H1 (cell line): Measurements from ENCODE around the gene MED17. TPM values are rescaled to one million over a fixed set of nuclear protein-coding genes. Genes with fewer than 3 reads are reported as not detected.

Experiments used
- CTCF ChIA-PET: fragments of 300-600 bp; sonication (Branson Sonifier 250); formaldehyde crosslinking; loops from one replicate; lab custom pipeline; 2021; ENCODE audit not compliant: partially characterized antibody; lab: Charles Lee
- POLR2A ChIA-PET: fragments of 300-600 bp; sonication (Branson Sonifier 250); formaldehyde crosslinking; loops from one replicate; lab custom pipeline; 2021; ENCODE audit warnings: inconsistent platforms; ENCODE audit not compliant: partially characterized antibody; lab: Charles Lee
- DNase-seq, 2 experiments: peaks; one replicate each; pipeline versions ENCODE4 v3.0.0 to v3.0.0-alpha.2; 2010 to 2022; ENCODE audit warnings: low spot score in 2 of 2, low read depth in 1 of 2, mixed read lengths in 1 of 2
- FAIRE-seq: peaks from 2 replicates; lab custom pipeline; 2011; peaks lifted over from hg19 to GRCh38; lab: Jason Lieb, UNC
- H2AFZ ChIP-seq: 2 replicates; pipeline ENCODE4 v1.8.1; 2012; ENCODE audit warnings: low read length, inconsistent platforms
- H2AK5ac ChIP-seq: 2 replicates; pipeline ENCODE4 v1.6.1; 2013; ENCODE audit warnings: low read depth, low read length
- H2BK120ac ChIP-seq: replicated peaks from 2 replicates; pipeline ENCODE3; 2013; ENCODE audit warnings: low read depth, low read length, inconsistent platforms
- H2BK12ac ChIP-seq: 2 replicates; pipeline ENCODE4 v1.6.1; 2013; ENCODE audit warnings: low read depth, low read length
- H2BK15ac ChIP-seq: 2 replicates; pipeline ENCODE4 v1.6.1; 2013; ENCODE audit warnings: low read length
- H2BK20ac ChIP-seq: 2 replicates; pipeline ENCODE4 v1.6.1; 2013; ENCODE audit warnings: low read length
- H2BK5ac ChIP-seq: 2 replicates; pipeline ENCODE4 v1.6.1; 2013; ENCODE audit warnings: low read depth, low read length
- H3K14ac ChIP-seq: 2 replicates; pipeline ENCODE4 v1.6.1; 2013; ENCODE audit warnings: inconsistent platforms; ENCODE audit not compliant: insufficient read length
- H3K18ac ChIP-seq: 2 replicates; pipeline ENCODE4 v1.6.1; 2013; ENCODE audit warnings: low read length; ENCODE audit errors: extremely low read depth
- H3K23ac ChIP-seq: 2 replicates; pipeline ENCODE4 v1.6.1; 2013; ENCODE audit warnings: inconsistent platforms; ENCODE audit not compliant: insufficient read length
- H3K23me2 ChIP-seq: 2 replicates; pipeline ENCODE4 v1.6.1; 2013; ENCODE audit warnings: low read depth, low read length
- H3K27ac ChIP-seq: 2 replicates; pipeline ENCODE4 v1.6.1; 2011; ENCODE audit warnings: low read depth, low read length, inconsistent platforms
- H3K27me3 ChIP-seq, 4 experiments: replicated peaks in 1 of 4; 1 replicate in 1 of 4; 2 replicates in 3 of 4; pipeline versions ENCODE4 v1.6.1 to v1.8.1; 2011 to 2013; ENCODE audit warnings: low read length in 3 of 4, mild to moderate bottlenecking in 3 of 4, inconsistent platforms in 2 of 4, mixed read lengths in 2 of 4, moderate library complexity in 1 of 4; ENCODE audit not compliant: control insufficient read depth in 3 of 4, insufficient read depth in 3 of 4; ENCODE audit errors: extremely low read depth in 1 of 4
- H3K36me3 ChIP-seq, 4 experiments: 2 replicates each; pipeline versions ENCODE4 v1.6.1 to v1.8.1; 2011 to 2013; ENCODE audit warnings: mild to moderate bottlenecking in 4 of 4, low read length in 3 of 4, moderate library complexity in 2 of 4, control low read depth in 1 of 4, inconsistent platforms in 1 of 4; ENCODE audit not compliant: insufficient read depth in 4 of 4, control insufficient read depth in 2 of 4
- H3K4ac ChIP-seq: replicated peaks from 2 replicates; pipeline ENCODE3; 2013; ENCODE audit warnings: low read length, low read depth, mixed read lengths, inconsistent platforms; ENCODE audit not compliant: insufficient read length
- H3K4me1 ChIP-seq, 4 experiments: replicated peaks in 1 of 4; 1 replicate in 1 of 4; 2 replicates in 3 of 4; pipeline versions ENCODE4 v1.6.1 to v1.8.1; 2011 to 2013; ENCODE audit warnings: low read length in 3 of 4, inconsistent platforms in 2 of 4, mixed read lengths in 1 of 4; ENCODE audit not compliant: insufficient read depth in 4 of 4, control insufficient read depth in 3 of 4
- H3K4me2 ChIP-seq, 2 experiments: 2 replicates each; pipeline versions ENCODE4 v1.6.1 to v1.8.1; 2011 to 2013; ENCODE audit warnings: low read depth in 2 of 2, low read length in 2 of 2, control low read depth in 1 of 2, inconsistent platforms in 1 of 2, mild to moderate bottlenecking in 1 of 2; ENCODE audit not compliant: insufficient read depth in 1 of 2
- H3K4me3 ChIP-seq, 4 experiments: fragments of 200-600, 300-600 bp in 1 of 4; sonication (generic), shearing (Covaris generic), sonication (Bioruptor Twin) in 1 of 4; 2 replicates each; pipeline versions ENCODE4 v1.5.1 to v1.8.1; 2011 to 2016; ENCODE audit warnings: low read length in 4 of 4, low read depth in 3 of 4, control low read depth in 2 of 4, inconsistent platforms in 2 of 4, mild to moderate bottlenecking in 2 of 4, mixed read lengths in 1 of 4, moderate library complexity in 1 of 4; ENCODE audit not compliant: insufficient read depth in 2 of 4; ENCODE audit errors: extremely low read depth in 1 of 4
- H3K56ac ChIP-seq: replicated peaks from 2 replicates; pipeline ENCODE3; 2013; ENCODE audit warnings: low read depth, mild to moderate bottlenecking, mixed read lengths, low read length, inconsistent platforms; ENCODE audit not compliant: insufficient read length
- H3K79me1 ChIP-seq: 2 replicates; pipeline ENCODE4 v1.6.1; 2013; ENCODE audit warnings: low read depth, low read length, control low read depth
- H3K79me2 ChIP-seq, 2 experiments: 2 replicates each; pipeline versions ENCODE4 v1.6.1 to v1.8.1; 2012 to 2013; ENCODE audit warnings: low read length in 2 of 2, mild to moderate bottlenecking in 2 of 2, inconsistent platforms in 1 of 2; ENCODE audit not compliant: insufficient read depth in 2 of 2, control insufficient read depth in 1 of 2
- H3K9ac ChIP-seq, 4 experiments: replicated peaks in 1 of 4; 1 replicate in 1 of 4; 2 replicates in 3 of 4; pipeline versions ENCODE4 v1.6.1 to v1.8.1; 2011 to 2013; ENCODE audit warnings: low read depth in 3 of 4, low read length in 3 of 4, control low read depth in 2 of 4, mild to moderate bottlenecking in 2 of 4, moderate library complexity in 2 of 4, inconsistent platforms in 1 of 4; ENCODE audit errors: extremely low read depth in 1 of 4
- H3K9me3 ChIP-seq, 2 experiments: 2 replicates each; pipeline versions ENCODE4 v1.6.1 to v1.8.1; 2012 to 2013; ENCODE audit warnings: mild to moderate bottlenecking in 2 of 2, moderate library complexity in 2 of 2, control low read depth in 1 of 2, inconsistent platforms in 1 of 2, low read depth in 1 of 2, low read length in 1 of 2, mixed read lengths in 1 of 2; ENCODE audit not compliant: insufficient read depth in 2 of 2
- H4K20me1 ChIP-seq, 2 experiments: replicated peaks in 1 of 2; 2 replicates each; pipeline versions ENCODE3 to v1.8.1; 2011 to 2013; ENCODE audit warnings: inconsistent platforms in 2 of 2, low read length in 2 of 2, mild to moderate bottlenecking in 1 of 2; ENCODE audit not compliant: insufficient read depth in 2 of 2, control insufficient read depth in 1 of 2
- H4K5ac ChIP-seq: 2 replicates; pipeline ENCODE4 v1.6.1; 2013; ENCODE audit warnings: low read length, low read depth, mixed read lengths, inconsistent platforms; ENCODE audit not compliant: insufficient read length
- H4K8ac ChIP-seq: 2 replicates; pipeline ENCODE4 v1.8.0; 2013; ENCODE audit warnings: mild to moderate bottlenecking, moderate library complexity, low read length, inconsistent platforms; ENCODE audit not compliant: insufficient read depth; ENCODE audit errors: extremely low read depth
- H4K91ac ChIP-seq: replicated peaks from 2 replicates; pipeline ENCODE3; 2013; ENCODE audit warnings: low read length, mixed read lengths, inconsistent platforms; ENCODE audit not compliant: insufficient read length
- ATF2 ChIP-seq: IDR thresholded peaks from 2 replicates; pipeline ENCODE4 v1.6.1; 2012; ENCODE audit warnings: low read length, inconsistent platforms
- BRCA1 ChIP-seq: IDR thresholded peaks from 2 replicates; pipeline ENCODE4 v1.6.1; 2012; ENCODE audit warnings: low read depth, low read length, improper control_type of control experiment
- CBX5 ChIP-seq: fragments of 300-800, 300-1000 bp; sonication (generic); IDR thresholded peaks from 2 replicates; pipeline ENCODE4 v1.7.1; 2016; ENCODE audit warnings: antibody characterized with exemption, low read length, low read depth
- CTBP2 ChIP-seq: IDR thresholded peaks from 2 replicates; pipeline ENCODE4 v1.7.0; 2011; ENCODE audit warnings: borderline replicate concordance, mild to moderate bottlenecking, moderate library complexity, mixed read lengths, low read length; ENCODE audit not compliant: insufficient read depth, insufficient read length
- E2F6 ChIP-seq: IDR thresholded peaks from 2 replicates; pipeline ENCODE4 v1.6.1; 2012; ENCODE audit warnings: inconsistent platforms
- EZH2 ChIP-seq: fragments of 200-600 bp; sonication (generic); IDR thresholded peaks from 2 replicates; pipeline ENCODE4 v1.7.1; 2012; ENCODE audit warnings: low read depth, mild to moderate bottlenecking, moderate library complexity, low read length, inconsistent platforms; ENCODE audit not compliant: severe bottlenecking
- HDAC6 ChIP-seq: IDR thresholded peaks from one replicate; pipeline ENCODE4 v1.7.1; 2012; ENCODE audit warnings: low read depth, mild to moderate bottlenecking, inconsistent platforms, low read length, moderate library complexity
- JUND ChIP-seq: IDR thresholded peaks from 2 replicates; pipeline ENCODE4 v1.6.1; 2011; ENCODE audit warnings: mild to moderate bottlenecking, improper control_type of control experiment, low read length
- NRF1 ChIP-seq: IDR thresholded peaks from 2 replicates; pipeline ENCODE4 v1.6.1; 2011; ENCODE audit warnings: mild to moderate bottlenecking, low read depth, low read length, improper control_type of control experiment
- RNF2 ChIP-seq: fragments of 200-900, 300-1000 bp; sonication (generic); IDR thresholded peaks from 2 replicates; pipeline ENCODE4 v1.7.1; 2016; ENCODE audit warnings: borderline replicate concordance, low read depth, mild to moderate bottlenecking, antibody characterized with exemption, low read length; ENCODE audit not compliant: poor library complexity, severe bottlenecking; ENCODE audit errors: missing control alignments
- SP1 ChIP-seq: IDR thresholded peaks from 2 replicates; pipeline ENCODE4 v1.6.1; 2011; ENCODE audit warnings: low read depth, low read length
- WGBS, 2 experiments: shearing (Covaris generic) in 1 of 2; methylation state at CpG; one replicate each; pipeline versions ENCODE4 v1.1.6 to v1.1.7; 2013 to 2015; ENCODE audit warnings: low lambda C conversion rate in 2 of 2, mixed read lengths in 2 of 2, inconsistent platforms in 1 of 2, low coverage in 1 of 2, missing lambda C conversion rate in 1 of 2; ENCODE audit not compliant: insufficient replicate concordance in 2 of 2, insufficient coverage in 1 of 2, insufficient read length in 1 of 2; ENCODE audit errors: extremely low coverage in 1 of 2, missing lambda C conversion rate in 1 of 2; 5-methylcytosine and 5-hydroxymethylcytosine counted together
- polyA plus RNA-seq, 7 experiments: library from polyadenylated mRNA; depleted of rRNA in 3 of 7; stranded (reverse) in 5 of 7; unstranded in 2 of 7; fragments of >200 nt in 5 of 7; fragments of 200-250 nt in 2 of 7; gene quantifications; 1 replicate in 5 of 7; 2 replicates in 1 of 7; 4 replicates in 1 of 7; pipeline versions ENCODE4 v1.2.1 to v1.2.3, GENCODE V29; 2011 to 2013; ENCODE audit warnings: missing spikeins in 2 of 7, mixed read lengths in 2 of 7
- total RNA-seq: library from RNA; stranded (reverse); fragmentation: NEBNext Ultra II Directional; extraction: Animal tissue kit (Norgen Biotek cat#: 25700); gene quantifications from 2 replicates; pipeline ENCODE4 v1.2.1, GENCODE V29; 2021

Gene MED17
- total and polyA plus RNA-seq, 2 of the 8 experiments (the other 6 are each of a cell fraction or from before 2014, with no cell fraction given), result 8.8 to 33.7 TPM

GRCh38 chr11:93829598-93829997 lies 45.5 kb downstream of the MED17 start:
- Histone ChIP-seq H4K91ac (no peak overlapping the region), H2BK5ac (no peak overlapping the region), H3K23me2 (no peaks in the 10 kb centered on the region), H3K9me3 (no peaks in the 10 kb centered on the region), H3K79me2 (no peaks in the 10 kb centered on the region), H2BK15ac (no peak overlapping the region), H3K4me1 (no peaks in the 10 kb centered on the region), H3K79me1 (no peaks in the 10 kb centered on the region), H3K9ac (no peak overlapping the region; a peak in 1 of 7 replicates), H3K23ac (no peak overlapping the region), H2BK120ac (no peak overlapping the region), H2AFZ (no peak overlapping the region), H3K56ac (no peak overlapping the region), H4K5ac (no peak overlapping the region), H3K18ac (no peak overlapping the region), H2BK12ac (no peak overlapping the region), H3K4me3 (no peak overlapping the region), H3K4ac (no peak overlapping the region), H3K4me2 (no peak overlapping the region), H4K8ac (no peak overlapping the region), H3K27me3 (no peaks in the 10 kb centered on the region), H3K36me3 (no peaks in the 10 kb centered on the region), H3K14ac (no peak overlapping the region), H4K20me1 (no peaks in the 10 kb centered on the region), H2AK5ac (no peak overlapping the region), H3K27ac (no peak overlapping the region), H2BK20ac (no peak overlapping the region)
- POLR2A ChIA-PET, result interaction anchor here (1.1 to 1.5 kb wide), 2 partner anchors 11 to 46 kb away, joined by 3 to 6 read pairs; partner anchors contain the start of gene MED17
- WGBS, 2 experiments, result 82% methylated on average over 3 of the region's 3 CpGs; no CpG with 5 or more reads in 1 of the 2 experiments
- CTCF ChIA-PET, result interaction anchor here (1.5 kb wide), 1 partner anchor 38 kb away, joined by 4 read pairs; no protein-coding TSS in a partner anchor
- DNase-seq, result no peak
- no peak for FAIRE-seq
- no peak for TF ChIP-seq HDAC6
- TF ChIP-seq SP1, result no peak
- TF ChIP-seq E2F6, result no peak
- TF ChIP-seq JUND, result no peak
- TF ChIP-seq RNF2, result no peak
- TF ChIP-seq NRF1, result no peak
- TF ChIP-seq CTBP2, result no peak
- no peak for TF ChIP-seq ATF2
- TF ChIP-seq CBX5, result no peak
- TF ChIP-seq BRCA1, result no peak
- no peak for TF ChIP-seq EZH2
